Hindlimb muscle (tissue), 1 donor: Measurements from ENCODE around the gene HUNK. TPM values are rescaled to one million over a fixed set of nuclear protein-coding genes. Genes with fewer than 3 reads are reported as not detected.
"Not testable (repeated sequence)": the region's sequence is repeated elsewhere in the genome, so short reads cannot be mapped to it uniquely, and the experiment has no call there.

Experiments
- DNase-seq: peaks from one replicate; pipeline ENCODE4 v3.0.0-alpha.2; 2013
- polyA plus RNA-seq: library from polyadenylated mRNA; unstranded; fragments of 120-200 nt; gene quantifications from one replicate; pipeline ENCODE4 v1.2.1, GENCODE V29; 2013; ENCODE audit not compliant: insufficient read length

HUNK gene
- polyA plus RNA-seq, 1 donor, result 6.3 TPM

DNA sequence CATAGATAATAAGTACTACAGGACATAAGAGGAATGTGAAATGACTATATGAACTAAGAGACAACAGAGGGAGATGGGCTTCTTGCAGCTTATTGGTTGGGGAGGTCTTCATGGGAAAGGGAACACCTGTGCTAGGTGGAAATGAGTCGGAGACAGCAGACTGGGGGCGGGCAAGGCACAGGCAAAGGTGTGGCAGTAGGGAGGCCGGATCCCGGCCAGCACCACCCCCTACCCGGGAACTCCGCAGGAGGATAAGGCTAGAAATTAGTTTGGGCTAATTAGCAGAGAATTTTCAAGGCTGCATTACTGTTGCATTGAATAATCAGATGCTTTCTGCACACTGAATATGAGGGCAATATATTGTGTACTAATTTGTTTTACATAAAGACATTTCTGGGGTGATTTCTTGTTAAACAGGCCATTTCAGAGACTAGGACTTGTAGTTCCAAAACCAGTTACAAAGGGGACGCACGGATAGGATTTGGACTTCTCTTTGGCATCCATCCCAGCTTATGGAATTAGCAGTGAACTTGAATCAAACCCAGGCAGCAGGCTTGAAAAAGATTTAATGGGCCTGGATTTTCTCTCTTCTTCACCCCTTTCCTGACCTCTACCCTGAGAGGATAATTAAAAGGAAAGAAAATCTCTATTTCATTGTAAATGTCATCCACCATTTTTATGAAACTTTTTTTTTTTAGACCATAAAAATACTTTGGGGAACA, 2.2 kb upstream of the HUNK start:
- no peak for DNase-seq

GRCh38 chr21:31871371-31871770, 1.4 kb upstream of the HUNK start:
- DNase-seq, result not testable (repeated sequence)

GRCh38 chr21:31872072-31872451, 758 bp upstream of the HUNK start:
- no peak for DNase-seq

DNA sequence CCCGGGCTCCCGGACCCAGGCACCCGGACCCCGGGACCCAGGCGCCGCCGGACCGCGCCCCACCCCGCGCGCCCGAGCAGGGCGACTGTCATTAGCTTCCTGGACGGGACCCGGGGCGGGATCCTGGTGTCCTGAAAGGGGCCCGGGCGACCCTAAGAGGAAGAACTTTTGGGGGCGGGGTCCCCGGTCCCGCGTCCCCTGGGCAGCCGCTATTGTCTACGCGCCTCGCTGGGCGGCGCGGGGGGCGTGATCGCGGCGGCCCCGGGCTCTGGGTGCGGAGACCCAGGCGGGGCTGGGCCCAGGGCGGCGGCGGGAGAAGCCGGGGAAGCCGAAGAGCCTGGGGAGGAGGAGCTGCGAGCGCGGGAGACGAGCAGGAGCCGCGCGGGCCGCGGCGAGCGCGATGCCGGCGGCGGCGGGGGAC, 465 bp downstream of the HUNK start:
- no peak for DNase-seq

GRCh38 chr21:31873696-31874599, 1.1 kb downstream of the HUNK start:
- DNase-seq, result peak; percentile 75

DNA sequence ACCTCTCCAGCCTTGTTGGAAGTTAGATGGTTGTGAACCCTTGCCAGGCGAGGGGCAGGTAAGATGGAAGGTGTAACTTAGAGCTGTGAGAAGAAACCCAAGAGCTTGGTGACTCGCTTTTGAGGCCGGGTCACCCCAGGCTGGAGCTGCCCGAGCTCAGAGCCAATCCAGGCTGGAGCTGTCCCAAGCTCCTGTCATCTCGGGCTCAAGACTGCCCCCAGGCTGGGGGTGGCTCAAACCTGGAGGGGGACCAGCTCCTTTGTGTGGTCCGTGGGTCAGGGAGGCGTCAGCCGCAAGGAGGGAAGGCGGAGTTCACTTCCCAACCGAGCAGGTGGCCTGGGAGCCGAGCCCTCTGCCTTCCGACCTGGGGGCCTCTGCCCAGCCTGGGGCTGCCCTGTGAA, 2.0 kb downstream of the HUNK start:
- no peak for DNase-seq

DNA sequence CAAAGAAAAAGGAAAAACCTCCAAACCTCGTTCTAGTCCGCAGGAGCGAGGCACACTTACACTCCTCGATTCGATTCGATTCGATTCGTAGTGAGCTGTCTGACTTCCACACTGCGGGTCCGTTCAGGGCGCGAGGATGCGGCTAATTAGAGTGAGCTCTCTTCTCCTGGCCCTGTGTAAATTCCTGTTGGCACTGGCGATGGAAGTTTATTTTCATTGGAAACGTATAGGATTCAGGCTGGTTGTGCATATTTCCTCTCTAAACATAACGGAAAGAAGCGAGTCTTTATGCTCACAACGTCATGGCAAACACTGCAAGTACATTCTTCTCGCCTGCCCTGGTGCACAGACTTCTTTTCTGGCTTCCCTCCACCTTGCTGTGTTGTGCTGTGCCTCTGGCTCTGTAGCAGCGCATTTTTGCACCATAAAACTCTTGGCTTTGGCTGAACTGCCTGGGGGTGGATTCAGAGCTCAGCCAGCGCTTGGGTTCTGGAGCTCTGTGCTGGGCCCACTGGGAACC, 2.7 kb downstream of the HUNK start:
- DNase-seq, result peak; percentile 61

DNA sequence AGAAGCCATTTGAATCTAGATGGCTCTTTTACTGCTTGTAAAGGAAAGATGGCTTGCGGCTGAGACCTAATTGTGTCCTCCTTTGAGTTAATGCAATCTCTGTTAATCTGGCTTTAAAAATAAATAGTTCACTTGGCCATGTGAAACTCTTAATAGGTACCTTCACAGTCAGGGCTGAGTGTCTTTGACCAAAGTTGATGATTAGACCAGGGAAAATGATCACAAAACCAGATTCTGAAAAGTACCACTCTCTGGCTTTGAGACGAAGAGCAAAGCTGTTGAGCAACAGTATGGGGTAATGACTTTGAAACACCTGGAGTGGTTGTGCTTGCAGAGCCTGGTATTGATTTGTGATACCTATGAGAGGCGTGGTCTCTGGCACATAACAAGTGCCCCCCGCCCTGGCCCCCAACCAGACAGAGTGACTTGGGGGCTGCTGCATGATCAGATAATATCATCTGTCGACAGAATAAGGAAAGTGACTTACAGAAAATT, 4.7 kb downstream of the HUNK start:
- no peak for DNase-seq

DNA sequence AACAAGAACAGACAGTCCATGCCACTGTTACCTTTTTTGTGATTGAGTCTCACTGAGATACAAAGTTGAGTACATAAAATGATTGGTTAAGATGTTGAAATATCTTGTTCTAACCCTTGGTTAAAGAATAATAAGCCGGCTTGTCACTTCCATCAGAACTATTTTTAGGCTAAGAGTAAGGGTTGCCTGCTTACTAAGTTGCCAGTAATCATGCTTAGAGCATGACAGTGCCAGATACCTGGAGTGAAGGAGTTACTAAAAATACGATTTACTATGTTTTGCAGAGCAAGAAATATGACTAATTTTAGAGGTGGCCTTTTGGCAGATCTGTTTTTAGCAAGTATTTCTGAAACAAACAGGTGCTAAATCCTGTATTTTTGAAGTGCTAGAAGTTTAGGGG, 6.0 kb downstream of the HUNK start:
- DNase-seq, result no peak

DNA sequence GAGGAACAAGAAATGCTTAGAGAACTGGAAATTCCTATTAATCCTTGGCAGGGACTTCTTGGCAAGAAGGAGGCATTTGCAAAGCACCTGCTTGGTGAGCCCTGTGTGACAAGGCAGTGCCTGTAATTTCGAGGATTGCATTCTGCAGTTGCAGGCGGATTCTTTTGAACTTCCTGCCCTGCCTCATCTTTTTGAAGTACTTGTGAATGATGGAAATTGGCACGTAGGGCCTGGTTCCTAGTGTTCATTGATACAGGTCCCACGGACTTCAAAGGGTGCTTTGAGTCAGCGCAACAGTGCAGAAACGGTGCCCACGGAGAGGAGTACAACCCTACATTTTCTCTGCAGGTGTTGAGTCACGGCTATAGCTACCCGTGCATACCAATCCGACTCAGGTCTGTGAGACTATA, 6.4 kb downstream of the HUNK start:
- DNase-seq, result no peak

- DNase-seq, result no peak
Measured at GRCh38 chr21:31879911-31880310, 7.1 kb downstream of the HUNK start.

- DNase-seq, result no peak
Measured at GRCh38 chr21:31880816-31881215, 8.0 kb downstream of the HUNK start.

DNA sequence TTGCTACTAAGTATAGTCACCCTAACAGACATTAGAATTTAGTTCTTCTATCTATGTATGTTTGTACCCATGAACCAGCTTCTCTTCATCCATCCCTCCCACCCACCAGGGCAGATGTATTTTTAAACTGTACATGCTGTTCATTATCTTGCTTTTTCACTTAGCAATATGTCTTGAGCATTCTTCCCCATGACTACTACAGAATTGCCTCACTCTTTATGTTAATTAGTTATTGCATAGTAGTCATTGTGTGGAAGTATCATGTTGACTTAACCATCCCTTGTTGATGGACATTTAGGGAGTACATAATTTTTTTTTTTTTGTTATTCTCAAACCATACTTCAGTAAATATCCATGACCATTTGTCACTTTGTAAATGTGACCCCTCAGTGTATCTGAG, 9.9 kb downstream of the HUNK start:
- DNase-seq, result no peak

DNA sequence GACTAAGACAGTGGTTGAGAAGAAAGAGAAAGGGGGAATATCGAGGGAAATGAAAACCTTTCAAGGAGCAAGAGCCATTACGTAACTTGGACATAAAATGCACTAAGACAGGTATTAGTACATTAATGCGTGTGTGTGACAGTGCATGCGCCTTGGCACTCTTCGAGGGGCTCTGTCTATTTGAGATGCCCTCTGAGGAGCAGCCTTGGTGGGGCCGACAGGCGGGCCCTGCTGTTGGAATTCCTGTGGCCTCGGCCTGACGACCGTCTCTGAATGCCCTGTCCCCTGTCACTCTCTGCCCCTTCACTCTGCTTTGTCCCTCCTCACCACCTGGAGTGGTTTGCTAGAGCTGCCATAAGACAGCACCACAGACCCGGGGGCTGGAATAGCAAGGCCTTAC, 12.3 kb downstream of the HUNK start:
- DNase-seq, result no peak

GRCh38 chr21:31886915-31887314, 14.1 kb downstream of the HUNK start:
- DNase-seq, result no peak

DNA sequence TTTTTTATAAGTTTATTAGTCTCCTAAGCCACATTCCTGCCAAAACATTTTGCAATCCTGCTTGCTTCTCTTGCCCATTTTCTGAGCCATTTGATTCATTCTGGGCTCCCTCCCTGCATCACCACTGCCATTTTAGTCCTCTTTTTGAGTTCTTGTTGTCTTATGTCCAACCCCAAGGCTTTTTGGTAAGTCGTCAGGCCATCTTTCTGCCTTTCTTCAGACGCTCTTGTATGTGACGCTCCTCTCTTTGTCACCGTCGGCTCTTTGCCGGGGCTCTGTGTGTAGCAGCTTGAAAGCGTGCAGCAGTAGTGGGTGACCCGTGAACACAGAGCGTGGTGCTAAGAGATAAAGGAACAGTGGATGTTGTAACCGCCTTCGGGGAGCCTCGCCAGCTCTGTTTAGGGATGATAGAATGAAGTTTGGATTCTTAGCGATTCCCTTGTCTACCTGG, 14.6 kb downstream of the HUNK start:
- no peak for DNase-seq

DNA sequence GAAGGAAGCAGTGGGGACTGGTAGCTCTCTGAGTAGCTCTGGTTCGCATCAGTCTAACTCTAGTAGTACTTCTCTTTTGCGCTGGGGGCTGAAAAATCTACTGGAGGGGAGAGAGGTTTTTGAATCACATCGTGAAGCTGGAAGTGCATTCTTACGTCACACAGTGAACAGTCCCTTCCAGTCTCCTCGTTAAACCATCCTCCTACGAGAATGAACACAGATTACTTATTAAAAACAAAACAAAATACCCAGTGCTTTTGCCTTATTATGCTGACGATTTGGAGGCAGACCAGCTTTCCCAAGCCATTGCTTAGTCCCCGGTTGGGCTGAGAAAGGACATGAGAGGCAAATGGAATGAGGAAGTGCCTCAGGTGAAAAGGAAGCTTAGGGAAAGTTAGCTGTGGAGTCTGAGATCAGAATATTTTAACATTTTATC, 16.1 kb downstream of the HUNK start:
- DNase-seq, result no peak

DNA sequence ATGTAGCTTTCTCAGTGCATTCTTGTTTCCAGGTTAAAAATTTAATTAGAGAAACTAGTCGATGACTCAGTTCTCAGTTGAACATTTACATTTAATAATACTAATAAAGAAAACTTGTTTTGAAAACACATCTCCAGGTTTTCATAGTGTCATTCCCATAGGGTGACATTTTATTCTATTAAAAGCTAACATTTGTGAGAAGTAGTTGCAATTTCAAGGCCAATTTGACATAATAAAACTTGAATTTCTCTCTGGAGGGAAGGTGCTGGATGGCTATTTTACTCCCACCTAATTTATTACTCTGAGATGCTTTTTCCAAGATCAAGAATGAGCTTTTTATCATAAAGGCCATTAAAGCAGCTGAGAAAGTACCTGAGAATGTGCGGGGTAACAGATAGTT, 16.6 kb downstream of the HUNK start:
- DNase-seq, result no peak

- DNase-seq, result no peak
Measured at GRCh38 chr21:31892686-31893085, 19.9 kb downstream of the HUNK start.

DNA sequence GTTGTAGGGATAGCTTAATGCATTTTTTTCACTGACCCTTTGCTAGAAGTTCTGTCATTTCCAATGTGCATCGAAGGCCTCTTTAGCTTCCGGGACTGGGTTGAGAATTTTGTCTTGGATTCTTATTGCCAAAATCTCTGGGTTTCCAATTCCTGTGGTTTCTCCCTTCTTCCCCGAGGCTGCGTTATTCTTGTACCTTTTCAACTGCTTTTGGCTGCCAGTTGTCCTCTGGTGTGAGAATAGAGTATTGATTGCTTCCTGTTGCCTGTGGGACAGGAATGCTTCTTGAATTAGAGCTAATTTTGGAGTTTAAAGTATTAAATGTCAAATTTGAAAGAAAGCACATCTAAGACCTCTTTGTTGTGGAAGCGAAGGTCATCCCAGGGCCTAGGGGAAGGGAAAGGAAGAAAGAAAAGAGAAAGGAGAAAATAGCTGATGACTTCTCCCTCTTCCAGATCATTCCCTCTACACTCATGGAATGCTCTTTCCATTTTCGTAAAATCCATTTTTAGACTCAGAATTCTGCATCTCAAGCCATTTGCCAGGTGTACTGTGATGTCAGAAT, 21.1 kb downstream of the HUNK start:
- no peak for DNase-seq

GRCh38 chr21:31894457-31894856, 21.6 kb downstream of the HUNK start:
- DNase-seq, result no peak

DNA sequence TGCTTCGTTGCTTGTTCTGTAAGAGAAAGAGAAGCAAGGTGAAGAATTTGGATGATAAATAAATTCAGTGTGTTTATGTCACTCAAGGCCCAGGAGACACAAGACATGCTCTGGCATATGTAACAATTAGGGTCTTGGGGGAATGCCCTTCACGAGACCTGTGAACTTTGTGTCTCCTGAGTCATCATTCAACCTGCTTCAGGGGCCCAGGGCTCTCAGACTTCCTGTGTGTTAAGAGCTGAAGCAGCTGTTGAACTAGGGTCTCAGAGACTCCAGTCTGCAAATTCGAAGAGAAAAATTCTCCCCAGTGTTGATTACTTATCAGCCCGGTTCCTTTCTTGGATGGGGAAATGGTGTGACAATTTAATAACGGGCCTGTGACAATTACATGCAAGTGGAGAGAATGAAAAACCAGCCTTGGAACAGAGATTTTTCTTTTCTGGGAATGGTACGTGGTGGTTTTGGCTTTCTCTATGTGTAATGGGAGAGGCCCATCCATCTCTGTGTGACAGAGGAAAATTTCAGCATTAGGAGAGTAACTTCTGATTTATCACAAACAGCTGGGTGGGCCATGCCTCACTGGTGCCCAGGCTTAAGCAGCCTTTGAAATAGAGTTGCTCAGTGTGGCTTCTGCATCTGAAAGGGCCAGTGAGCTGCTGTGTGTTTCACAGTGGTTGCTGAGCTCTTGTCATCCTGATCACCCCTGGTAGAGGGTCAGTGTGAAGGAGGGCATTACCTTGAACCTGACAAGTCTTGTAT, 22.4 kb downstream of the HUNK start:
- no peak for DNase-seq
